Suprapubic skin (tissue), 4 donors: ENCODE measurements around the gene FBXO7. TPM values are rescaled to one million over a fixed set of nuclear protein-coding genes. Genes with fewer than 3 reads are reported as not detected.
"Not testable (repeated sequence)": the region's sequence is repeated elsewhere in the genome, so short reads cannot be mapped to it uniquely, and the experiment has no call there.

ENCODE experiments used
- DNase-seq, 2 donors: peaks; one replicate each; pipeline ENCODE4 v3.0.0-alpha.2; 2019; ENCODE audit warnings: low spot score in 2 of 2
- H3K27ac ChIP-seq: fragments of 200-600 bp; sonication (generic); one replicate; pipeline ENCODE4 v1.5.1; 2019
- H3K27me3 ChIP-seq: fragments of 200-600 bp; sonication (generic); one replicate; pipeline ENCODE4 v1.5.1; 2019
- H3K36me3 ChIP-seq: fragments of 200-600 bp; sonication (generic); one replicate; pipeline ENCODE4 v1.5.1; 2019
- H3K4me1 ChIP-seq: fragments of 200-600 bp; sonication (generic); one replicate; pipeline ENCODE4 v1.5.1; 2019
- H3K4me3 ChIP-seq: fragments of 200-600 bp; sonication (generic); one replicate; pipeline ENCODE4 v1.5.1; 2019; ENCODE audit warnings: mild to moderate bottlenecking
- H3K9me3 ChIP-seq: fragments of 200-600 bp; sonication (generic); one replicate; pipeline ENCODE4 v1.5.1; 2019
- EP300 ChIP-seq: sonication (generic); formaldehyde crosslinking; IDR thresholded peaks from one replicate; pipeline ENCODE4 v1.6.1; 2017; ENCODE audit warnings: antibody characterized with exemption
- POLR2A ChIP-seq, 2 donors: fragments of 450-650 bp; IDR thresholded peaks; one replicate each; pipeline ENCODE4 v1.6.1; 2017; ENCODE audit warnings: antibody characterized with exemption in 2 of 2, mild to moderate bottlenecking in 2 of 2, moderate library complexity in 2 of 2
- POLR2AphosphoS5 ChIP-seq, 3 donors: sonication (generic); formaldehyde crosslinking; IDR thresholded peaks; one replicate each; pipeline ENCODE4 v1.6.1; 2017; ENCODE audit warnings: antibody characterized with exemption in 3 of 3
- WGBS: methylation state at CpG from one replicate; pipeline ENCODE4 v1.1.5; 2018; 5-methylcytosine and 5-hydroxymethylcytosine counted together
- total RNA-seq, 4 donors: library from RNA; depleted of rRNA; stranded (reverse); fragments of >200 nt; gene quantifications; one replicate each; pipeline ENCODE4 v1.1.0, GENCODE V29; 2016
- TF ChIP-seq, protein P1 (sequence below), 2 donors: fragments of 200-600 bp in 1 of 2; fragments of 450-650 bp in 1 of 2; sonication (generic) in 1 of 2; IDR thresholded peaks; one replicate each; pipeline ENCODE4 v1.5.1; 2016 to 2019; ENCODE audit warnings: antibody characterized with exemption in 2 of 2, mild to moderate bottlenecking in 1 of 2, moderate library complexity in 1 of 2

FBXO7 gene
- total RNA-seq, 4 donors from 2014 or later: 59.8 to 87.9 (median 81.8) TPM

GRCh38 chr22:32469799-32470212 is 4.8 kb upstream of the FBXO7 start:
- Histone ChIP-seq H3K9me3 (no peaks in the 10 kb centered on the region), H3K27ac (peak overlapping the region; percentile 48), H3K4me1 (peaks cover 13% of the 10 kb centered on the region), H3K4me3 (no peak overlapping the region), H3K36me3 (no peaks in the 10 kb centered on the region), H3K27me3 (no peaks in the 10 kb centered on the region)
- 39% methylated on average over 6 of the region's 6 CpGs for WGBS
- TF ChIP-seq EP300 (no peak), POLR2A (IDR thresholded peaks at IDR 0.05) (no peak), POLR2AphosphoS5 (IDR thresholded peaks at IDR 0.05) (no peak)
- TF ChIP-seq, protein P1, sequence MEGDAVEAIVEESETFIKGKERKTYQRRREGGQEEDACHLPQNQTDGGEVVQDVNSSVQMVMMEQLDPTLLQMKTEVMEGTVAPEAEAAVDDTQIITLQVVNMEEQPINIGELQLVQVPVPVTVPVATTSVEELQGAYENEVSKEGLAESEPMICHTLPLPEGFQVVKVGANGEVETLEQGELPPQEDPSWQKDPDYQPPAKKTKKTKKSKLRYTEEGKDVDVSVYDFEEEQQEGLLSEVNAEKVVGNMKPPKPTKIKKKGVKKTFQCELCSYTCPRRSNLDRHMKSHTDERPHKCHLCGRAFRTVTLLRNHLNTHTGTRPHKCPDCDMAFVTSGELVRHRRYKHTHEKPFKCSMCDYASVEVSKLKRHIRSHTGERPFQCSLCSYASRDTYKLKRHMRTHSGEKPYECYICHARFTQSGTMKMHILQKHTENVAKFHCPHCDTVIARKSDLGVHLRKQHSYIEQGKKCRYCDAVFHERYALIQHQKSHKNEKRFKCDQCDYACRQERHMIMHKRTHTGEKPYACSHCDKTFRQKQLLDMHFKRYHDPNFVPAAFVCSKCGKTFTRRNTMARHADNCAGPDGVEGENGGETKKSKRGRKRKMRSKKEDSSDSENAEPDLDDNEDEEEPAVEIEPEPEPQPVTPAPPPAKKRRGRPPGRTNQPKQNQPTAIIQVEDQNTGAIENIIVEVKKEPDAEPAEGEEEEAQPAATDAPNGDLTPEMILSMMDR (IDR thresholded peaks at IDR 0.05): no peak
- DNase-seq: peak in 1 of 2 donors; percentile 74

GRCh38 chr22:32473388-32473952 is 1.1 kb upstream of the FBXO7 start:
- no peak for TF ChIP-seq EP300
- TF ChIP-seq POLR2A (IDR thresholded peaks at IDR 0.05): no peak
- TF ChIP-seq, protein P1 (IDR thresholded peaks at IDR 0.05): peak; percentile 18 to 31
- no peaks in the 10 kb centered on the region for H3K36me3 ChIP-seq
- H3K9me3 ChIP-seq: no peaks in the 10 kb centered on the region
- H3K4me1 ChIP-seq: peaks cover 38% of the 10 kb centered on the region
- DNase-seq: peak in 1 of 2 donors; percentile 61
- 33% methylated on average over 5 of the region's 6 CpGs for WGBS
- no peak overlapping the region for H3K27ac ChIP-seq
- no peak overlapping the region for H3K4me3 ChIP-seq
- no peaks in the 10 kb centered on the region for H3K27me3 ChIP-seq

- TF ChIP-seq POLR2AphosphoS5 (IDR thresholded peaks at IDR 0.05): no peak
- Histone ChIP-seq H3K36me3 (no peaks in the 10 kb centered on the region), H3K4me1 (peaks cover 38% of the 10 kb centered on the region), H3K4me3 (peak overlapping the region; percentile 99), H3K27me3 (no peaks in the 10 kb centered on the region), H3K9me3 (no peaks in the 10 kb centered on the region), H3K27ac (peak overlapping the region; percentile 99)
- WGBS: 0% methylated on average over 17 of the region's 17 CpGs
- DNase-seq: no peak
Observed at GRCh38 chr22:32475468-32476010, 928 bp downstream of the FBXO7 start.

- no peak for DNase-seq
- Histone ChIP-seq H3K4me3 (peak overlapping the region; percentile 99), H3K27me3 (no peaks in the 10 kb centered on the region), H3K9me3 (no peaks in the 10 kb centered on the region), H3K4me1 (peaks cover 38% of the 10 kb centered on the region), H3K36me3 (no peaks in the 10 kb centered on the region), H3K27ac (peak overlapping the region; percentile 99)
- no peak for TF ChIP-seq EP300
- TF ChIP-seq POLR2AphosphoS5 (IDR thresholded peaks at IDR 0.05): no peak
- TF ChIP-seq POLR2A (IDR thresholded peaks at IDR 0.05): no peak
- TF ChIP-seq, protein P1 (IDR thresholded peaks at IDR 0.05): no peak
- 23% methylated on average over 8 of the region's 8 CpGs for WGBS
Observed at GRCh38 chr22:32476281-32477195, 1.9 kb downstream of the FBXO7 start.

DNA sequence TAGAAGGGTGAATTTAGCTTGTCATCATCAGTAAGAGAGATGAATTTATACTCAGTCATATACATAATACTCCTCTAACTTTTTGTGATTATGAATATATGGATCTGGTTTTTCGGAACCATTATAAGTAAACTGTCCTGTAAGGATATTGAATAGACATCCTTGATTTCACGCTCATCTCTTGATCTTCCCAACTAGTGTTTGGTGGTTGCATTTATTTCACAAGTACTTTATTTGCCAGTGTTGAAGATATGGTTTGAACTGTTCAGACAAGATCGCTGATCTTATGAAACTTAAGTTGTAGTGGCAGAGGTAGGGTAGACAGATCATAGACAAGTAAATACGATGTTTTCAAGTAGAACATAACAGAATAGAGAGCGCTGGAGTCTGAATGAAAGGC is 3.0 kb downstream of the FBXO7 start:
- H3K27ac ChIP-seq: no peak overlapping the region

DNA sequence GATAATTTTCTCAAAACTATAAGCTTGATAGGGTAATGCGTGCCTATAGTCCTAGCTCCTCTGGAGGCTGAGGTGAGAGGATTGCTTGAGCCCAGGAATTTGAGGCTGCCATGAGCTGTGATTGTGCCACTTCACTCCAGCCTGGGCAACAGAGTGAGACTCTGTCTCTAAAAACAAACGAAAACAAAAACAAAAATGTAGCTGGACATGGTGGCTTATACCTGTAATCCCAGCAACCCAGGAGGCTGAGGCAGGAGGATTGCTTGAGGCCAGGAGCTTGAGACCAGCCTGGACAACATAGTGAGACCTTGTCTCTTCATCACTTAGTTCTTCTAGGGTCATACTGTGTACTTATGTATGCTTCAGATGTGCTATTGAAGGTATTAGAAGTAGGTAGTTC is 3.9 kb downstream of the FBXO7 start:
- H3K27ac ChIP-seq, H3K4me3 ChIP-seq, H3K36me3 ChIP-seq, DNase-seq, H3K27me3 ChIP-seq, H3K9me3 ChIP-seq: not testable (repeated sequence)
- WGBS: 96% methylated on average over 2 of the region's 2 CpGs
- H3K4me1 ChIP-seq: peaks cover 41% of the 10 kb centered on the region

More for the DNA sequence above, 3.0 kb downstream of the FBXO7 start:
- Histone ChIP-seq H3K27me3 (no peaks in the 10 kb centered on the region), H3K9me3 (no peaks in the 10 kb centered on the region), H3K4me3 (no peak overlapping the region), H3K4me1 (peaks cover 41% of the 10 kb centered on the region), H3K36me3 (no peaks in the 10 kb centered on the region)
- WGBS: 90% methylated on average over 5 of the region's 5 CpGs
- no peak for DNase-seq
- TF ChIP-seq POLR2A (IDR thresholded peaks at IDR 0.05) (no peak), EP300 (no peak), POLR2AphosphoS5 (IDR thresholded peaks at IDR 0.05) (no peak)
- TF ChIP-seq, protein P1 (IDR thresholded peaks at IDR 0.05): no peak
